Astrocyte of the hippocampus (primary cell): ENCODE results near the gene CD8A.

Experiments
- DNase-seq: peaks from one replicate; pipeline ENCODE4 v3.0.0; 2011; ENCODE audit warnings: low read depth, low spot score

Gene CD8A

GRCh38 chr2:86808315-86809161 lies 17.8 kb upstream of the CD8A start:
- DNase-seq: peak; percentile 90

- peak; percentile 56 for DNase-seq
Observed at GRCh38 chr2:86807468-86808275, 17.0 kb upstream of the CD8A start.

- DNase-seq: no peak
Observed at GRCh38 chr2:86807133-86807467, 16.4 kb upstream of the CD8A start.

GRCh38 chr2:86806059-86806857 lies 15.5 kb upstream of the CD8A start:
- no peak for DNase-seq

GRCh38 chr2:86800856-86801567 lies 10.3 kb upstream of the CD8A start:
- DNase-seq: no peak

- DNase-seq: no peak
Observed at GRCh38 chr2:86794861-86795260, 4.1 kb upstream of the CD8A start.

GRCh38 chr2:86793752-86794151 lies 3.0 kb upstream of the CD8A start:
- DNase-seq: no peak

- DNase-seq: peak; percentile 7
Observed at GRCh38 chr2:86791573-86791972, 860 bp upstream of the CD8A start.

GRCh38 chr2:86790134-86790675 lies 508 bp downstream of the CD8A start:
- DNase-seq: peak; percentile 26

GRCh38 chr2:86789687-86790133 lies 1.0 kb downstream of the CD8A start:
- DNase-seq: no peak

GRCh38 chr2:86788881-86789686 lies 1.6 kb downstream of the CD8A start:
- DNase-seq: peak; percentile 41

- peak; percentile 24 for DNase-seq
Observed at GRCh38 chr2:86788165-86788564, 2.5 kb downstream of the CD8A start.

- peak; percentile 52 for DNase-seq
Observed at GRCh38 chr2:86787736-86788135, 3.0 kb downstream of the CD8A start.

GRCh38 chr2:86786001-86786536 lies 4.6 kb downstream of the CD8A start:
- no peak for DNase-seq

GRCh38 chr2:86785456-86785855 lies 5.3 kb downstream of the CD8A start:
- DNase-seq: no peak

GRCh38 chr2:86783615-86784339 lies 6.9 kb downstream of the CD8A start:
- DNase-seq: no peak

GRCh38 chr2:86782748-86783147 lies 8.0 kb downstream of the CD8A start:
- DNase-seq: no peak

GRCh38 chr2:86781363-86781762 lies 9.3 kb downstream of the CD8A start:
- DNase-seq: no peak

- DNase-seq: no peak
Observed at GRCh38 chr2:86779971-86780370, 10.7 kb downstream of the CD8A start.
